H1 (cell line): Measurements from ENCODE around the gene CCL5. TPM values are rescaled to one million over a fixed set of nuclear protein-coding genes. Genes with fewer than 3 reads are reported as not detected.

Experiments used
- CTCF ChIA-PET: fragments of 300-600 bp; sonication (Branson Sonifier 250); formaldehyde crosslinking; loops from one replicate; lab custom pipeline; 2021; ENCODE audit not compliant: partially characterized antibody; lab: Charles Lee
- POLR2A ChIA-PET: fragments of 300-600 bp; sonication (Branson Sonifier 250); formaldehyde crosslinking; loops from one replicate; lab custom pipeline; 2021; ENCODE audit warnings: inconsistent platforms; ENCODE audit not compliant: partially characterized antibody; lab: Charles Lee
- DNase-seq, 2 experiments: peaks; one replicate each; pipeline versions ENCODE4 v3.0.0 to v3.0.0-alpha.2; 2010 to 2022; ENCODE audit warnings: low spot score in 2 of 2, low read depth in 1 of 2, mixed read lengths in 1 of 2
- FAIRE-seq: peaks from 2 replicates; lab custom pipeline; 2011; peaks lifted over from hg19 to GRCh38; lab: Jason Lieb, UNC
- H2AFZ ChIP-seq: 2 replicates; pipeline ENCODE4 v1.8.1; 2012; ENCODE audit warnings: low read length, inconsistent platforms
- H2AK5ac ChIP-seq: 2 replicates; pipeline ENCODE4 v1.6.1; 2013; ENCODE audit warnings: low read depth, low read length
- H2BK120ac ChIP-seq: replicated peaks from 2 replicates; pipeline ENCODE3; 2013; ENCODE audit warnings: low read depth, low read length, inconsistent platforms
- H2BK12ac ChIP-seq: 2 replicates; pipeline ENCODE4 v1.6.1; 2013; ENCODE audit warnings: low read depth, low read length
- H2BK15ac ChIP-seq: 2 replicates; pipeline ENCODE4 v1.6.1; 2013; ENCODE audit warnings: low read length
- H2BK20ac ChIP-seq: 2 replicates; pipeline ENCODE4 v1.6.1; 2013; ENCODE audit warnings: low read length
- H2BK5ac ChIP-seq: 2 replicates; pipeline ENCODE4 v1.6.1; 2013; ENCODE audit warnings: low read depth, low read length
- H3K14ac ChIP-seq: 2 replicates; pipeline ENCODE4 v1.6.1; 2013; ENCODE audit warnings: inconsistent platforms; ENCODE audit not compliant: insufficient read length
- H3K18ac ChIP-seq: 2 replicates; pipeline ENCODE4 v1.6.1; 2013; ENCODE audit warnings: low read length; ENCODE audit errors: extremely low read depth
- H3K23ac ChIP-seq: 2 replicates; pipeline ENCODE4 v1.6.1; 2013; ENCODE audit warnings: inconsistent platforms; ENCODE audit not compliant: insufficient read length
- H3K23me2 ChIP-seq: 2 replicates; pipeline ENCODE4 v1.6.1; 2013; ENCODE audit warnings: low read depth, low read length
- H3K27ac ChIP-seq: 2 replicates; pipeline ENCODE4 v1.6.1; 2011; ENCODE audit warnings: low read depth, low read length, inconsistent platforms
- H3K27me3 ChIP-seq, 4 experiments: replicated peaks in 1 of 4; 1 replicate in 1 of 4; 2 replicates in 3 of 4; pipeline versions ENCODE4 v1.6.1 to v1.8.1; 2011 to 2013; ENCODE audit warnings: low read length in 3 of 4, mild to moderate bottlenecking in 3 of 4, inconsistent platforms in 2 of 4, mixed read lengths in 2 of 4, moderate library complexity in 1 of 4; ENCODE audit not compliant: control insufficient read depth in 3 of 4, insufficient read depth in 3 of 4; ENCODE audit errors: extremely low read depth in 1 of 4
- H3K36me3 ChIP-seq, 4 experiments: 2 replicates each; pipeline versions ENCODE4 v1.6.1 to v1.8.1; 2011 to 2013; ENCODE audit warnings: mild to moderate bottlenecking in 4 of 4, low read length in 3 of 4, moderate library complexity in 2 of 4, control low read depth in 1 of 4, inconsistent platforms in 1 of 4; ENCODE audit not compliant: insufficient read depth in 4 of 4, control insufficient read depth in 2 of 4
- H3K4ac ChIP-seq: replicated peaks from 2 replicates; pipeline ENCODE3; 2013; ENCODE audit warnings: low read length, low read depth, mixed read lengths, inconsistent platforms; ENCODE audit not compliant: insufficient read length
- H3K4me1 ChIP-seq, 4 experiments: replicated peaks in 1 of 4; 1 replicate in 1 of 4; 2 replicates in 3 of 4; pipeline versions ENCODE4 v1.6.1 to v1.8.1; 2011 to 2013; ENCODE audit warnings: low read length in 3 of 4, inconsistent platforms in 2 of 4, mixed read lengths in 1 of 4; ENCODE audit not compliant: insufficient read depth in 4 of 4, control insufficient read depth in 3 of 4
- H3K4me2 ChIP-seq, 2 experiments: 2 replicates each; pipeline versions ENCODE4 v1.6.1 to v1.8.1; 2011 to 2013; ENCODE audit warnings: low read depth in 2 of 2, low read length in 2 of 2, control low read depth in 1 of 2, inconsistent platforms in 1 of 2, mild to moderate bottlenecking in 1 of 2; ENCODE audit not compliant: insufficient read depth in 1 of 2
- H3K4me3 ChIP-seq, 4 experiments: fragments of 200-600, 300-600 bp in 1 of 4; sonication (generic), shearing (Covaris generic), sonication (Bioruptor Twin) in 1 of 4; 2 replicates each; pipeline versions ENCODE4 v1.5.1 to v1.8.1; 2011 to 2016; ENCODE audit warnings: low read length in 4 of 4, low read depth in 3 of 4, control low read depth in 2 of 4, inconsistent platforms in 2 of 4, mild to moderate bottlenecking in 2 of 4, mixed read lengths in 1 of 4, moderate library complexity in 1 of 4; ENCODE audit not compliant: insufficient read depth in 2 of 4; ENCODE audit errors: extremely low read depth in 1 of 4
- H3K56ac ChIP-seq: replicated peaks from 2 replicates; pipeline ENCODE3; 2013; ENCODE audit warnings: low read depth, mild to moderate bottlenecking, mixed read lengths, low read length, inconsistent platforms; ENCODE audit not compliant: insufficient read length
- H3K79me1 ChIP-seq: 2 replicates; pipeline ENCODE4 v1.6.1; 2013; ENCODE audit warnings: low read depth, low read length, control low read depth
- H3K79me2 ChIP-seq, 2 experiments: 2 replicates each; pipeline versions ENCODE4 v1.6.1 to v1.8.1; 2012 to 2013; ENCODE audit warnings: low read length in 2 of 2, mild to moderate bottlenecking in 2 of 2, inconsistent platforms in 1 of 2; ENCODE audit not compliant: insufficient read depth in 2 of 2, control insufficient read depth in 1 of 2
- H3K9ac ChIP-seq, 4 experiments: replicated peaks in 1 of 4; 1 replicate in 1 of 4; 2 replicates in 3 of 4; pipeline versions ENCODE4 v1.6.1 to v1.8.1; 2011 to 2013; ENCODE audit warnings: low read depth in 3 of 4, low read length in 3 of 4, control low read depth in 2 of 4, mild to moderate bottlenecking in 2 of 4, moderate library complexity in 2 of 4, inconsistent platforms in 1 of 4; ENCODE audit errors: extremely low read depth in 1 of 4
- H3K9me3 ChIP-seq, 2 experiments: 2 replicates each; pipeline versions ENCODE4 v1.6.1 to v1.8.1; 2012 to 2013; ENCODE audit warnings: mild to moderate bottlenecking in 2 of 2, moderate library complexity in 2 of 2, control low read depth in 1 of 2, inconsistent platforms in 1 of 2, low read depth in 1 of 2, low read length in 1 of 2, mixed read lengths in 1 of 2; ENCODE audit not compliant: insufficient read depth in 2 of 2
- H4K20me1 ChIP-seq, 2 experiments: replicated peaks in 1 of 2; 2 replicates each; pipeline versions ENCODE3 to v1.8.1; 2011 to 2013; ENCODE audit warnings: inconsistent platforms in 2 of 2, low read length in 2 of 2, mild to moderate bottlenecking in 1 of 2; ENCODE audit not compliant: insufficient read depth in 2 of 2, control insufficient read depth in 1 of 2
- H4K5ac ChIP-seq: 2 replicates; pipeline ENCODE4 v1.6.1; 2013; ENCODE audit warnings: low read length, low read depth, mixed read lengths, inconsistent platforms; ENCODE audit not compliant: insufficient read length
- H4K8ac ChIP-seq: 2 replicates; pipeline ENCODE4 v1.8.0; 2013; ENCODE audit warnings: mild to moderate bottlenecking, moderate library complexity, low read length, inconsistent platforms; ENCODE audit not compliant: insufficient read depth; ENCODE audit errors: extremely low read depth
- H4K91ac ChIP-seq: replicated peaks from 2 replicates; pipeline ENCODE3; 2013; ENCODE audit warnings: low read length, mixed read lengths, inconsistent platforms; ENCODE audit not compliant: insufficient read length
- ATF3 ChIP-seq: IDR thresholded peaks from 2 replicates; pipeline ENCODE4 v1.6.1; 2011; ENCODE audit warnings: low read depth, mild to moderate bottlenecking, low read length; ENCODE audit not compliant: insufficient read depth
- CEBPB ChIP-seq: IDR thresholded peaks from 2 replicates; pipeline ENCODE4 v1.6.1; 2012; ENCODE audit warnings: low read depth, low read length
- CHD1 ChIP-seq: IDR thresholded peaks from 2 replicates; pipeline ENCODE4 v1.6.1; 2012; ENCODE audit warnings: low read depth, low read length, improper control_type of control experiment
- EZH2 ChIP-seq: fragments of 200-600 bp; sonication (generic); IDR thresholded peaks from 2 replicates; pipeline ENCODE4 v1.7.1; 2012; ENCODE audit warnings: low read depth, mild to moderate bottlenecking, moderate library complexity, low read length, inconsistent platforms; ENCODE audit not compliant: severe bottlenecking
- JUND ChIP-seq: IDR thresholded peaks from 2 replicates; pipeline ENCODE4 v1.6.1; 2011; ENCODE audit warnings: mild to moderate bottlenecking, improper control_type of control experiment, low read length
- PHF8 ChIP-seq: fragments of 200-600 bp; sonication (generic); conservative IDR thresholded peaks from 2 replicates; pipeline ENCODE4 v1.7.1; 2012; ENCODE audit warnings: low read depth, mild to moderate bottlenecking, inconsistent platforms, low read length, moderate library complexity
- POLR2A ChIP-seq, 2 experiments: IDR thresholded peaks; 1 replicate in 1 of 2; 2 replicates in 1 of 2; pipeline ENCODE4 v1.6.1; 2011; ENCODE audit warnings: low read depth in 2 of 2, low read length in 2 of 2, mild to moderate bottlenecking in 2 of 2; ENCODE audit errors: control extremely low read depth in 1 of 2
- POLR2AphosphoS5 ChIP-seq: IDR thresholded peaks from 2 replicates; pipeline ENCODE4 v1.6.1; 2011; ENCODE audit warnings: low read depth, low read length
- RBBP5 ChIP-seq: IDR thresholded peaks from 2 replicates; pipeline ENCODE4 v1.7.1; 2012; ENCODE audit warnings: low read depth, mild to moderate bottlenecking, inconsistent platforms, low read length, moderate library complexity, borderline replicate concordance
- SAP30 ChIP-seq: fragments of 300-600 bp; sonication (generic); IDR thresholded peaks from 2 replicates; pipeline ENCODE4 v1.7.1; 2012; ENCODE audit warnings: low read length, moderate library complexity, mild to moderate bottlenecking, inconsistent platforms; ENCODE audit not compliant: insufficient read depth, insufficient replicate concordance
- SIRT6 ChIP-seq: IDR thresholded peaks from one replicate; pipeline ENCODE4 v1.7.1; 2012; ENCODE audit warnings: low read length, inconsistent platforms
- SIX5 ChIP-seq: IDR thresholded peaks from 2 replicates; pipeline ENCODE4 v1.6.1; 2011; ENCODE audit warnings: mild to moderate bottlenecking, low read depth, low read length
- TEAD4 ChIP-seq: IDR thresholded peaks from 2 replicates; pipeline ENCODE4 v1.6.1; 2012; ENCODE audit warnings: low read depth, low read length, inconsistent platforms, mixed read lengths
- WGBS, 2 experiments: shearing (Covaris generic) in 1 of 2; methylation state at CpG; one replicate each; pipeline versions ENCODE4 v1.1.6 to v1.1.7; 2013 to 2015; ENCODE audit warnings: low lambda C conversion rate in 2 of 2, mixed read lengths in 2 of 2, inconsistent platforms in 1 of 2, low coverage in 1 of 2, missing lambda C conversion rate in 1 of 2; ENCODE audit not compliant: insufficient replicate concordance in 2 of 2, insufficient coverage in 1 of 2, insufficient read length in 1 of 2; ENCODE audit errors: extremely low coverage in 1 of 2, missing lambda C conversion rate in 1 of 2; 5-methylcytosine and 5-hydroxymethylcytosine counted together
- polyA plus RNA-seq, 7 experiments: library from polyadenylated mRNA; depleted of rRNA in 3 of 7; stranded (reverse) in 5 of 7; unstranded in 2 of 7; fragments of >200 nt in 5 of 7; fragments of 200-250 nt in 2 of 7; gene quantifications; 1 replicate in 5 of 7; 2 replicates in 1 of 7; 4 replicates in 1 of 7; pipeline versions ENCODE4 v1.2.1 to v1.2.3, GENCODE V29; 2011 to 2013; ENCODE audit warnings: missing spikeins in 2 of 7, mixed read lengths in 2 of 7
- total RNA-seq: library from RNA; stranded (reverse); fragmentation: NEBNext Ultra II Directional; extraction: Animal tissue kit (Norgen Biotek cat#: 25700); gene quantifications from 2 replicates; pipeline ENCODE4 v1.2.1, GENCODE V29; 2021

The CCL5 gene
- total and polyA plus RNA-seq, 2 of the 8 experiments (the other 6 are each of a cell fraction or from before 2014, with no cell fraction given) = not detected

GRCh38 chr17:35878361-35878760 is 1.8 kb downstream of the CCL5 start:
- Histone ChIP-seq H3K36me3 (no peaks in the 10 kb centered on the region), H3K18ac (no peak overlapping the region), H3K79me1 (no peaks in the 10 kb centered on the region), H4K20me1 (no peaks in the 10 kb centered on the region), H3K79me2 (no peaks in the 10 kb centered on the region), H2BK120ac (no peak overlapping the region), H2BK15ac (no peak overlapping the region), H3K14ac (no peak overlapping the region), H2BK20ac (no peak overlapping the region), H3K27ac (no peak overlapping the region), H3K23me2 (no peaks in the 10 kb centered on the region), H2BK12ac (no peak overlapping the region), H4K8ac (no peak overlapping the region), H3K9ac (no peak overlapping the region), H4K91ac (no peak overlapping the region), H3K4me3 (no peak overlapping the region), H3K27me3 (no peaks in the 10 kb centered on the region), H3K9me3 (no peaks in the 10 kb centered on the region), H2AFZ (no peak overlapping the region), H3K4me1 (no peaks in the 10 kb centered on the region), H3K56ac (no peak overlapping the region), H3K4me2 (no peak overlapping the region), H4K5ac (no peak overlapping the region), H3K4ac (no peak overlapping the region), H3K23ac (no peak overlapping the region), H2AK5ac (no peak overlapping the region), H2BK5ac (no peak overlapping the region)
- TF ChIP-seq POLR2AphosphoS5 = no peak
- TF ChIP-seq SIX5 = no peak
- no peak for TF ChIP-seq ATF3
- TF ChIP-seq EZH2 = no peak
- no peak for TF ChIP-seq CEBPB
- TF ChIP-seq SAP30 = no peak
- no peak for TF ChIP-seq POLR2A (IDR thresholded peaks at IDR 0.05; ENCODE audit: control extremely low read depth in 1 of 2, low read depth in 2 of 2, low read length in 2 of 2)
- no peak for TF ChIP-seq RBBP5
- TF ChIP-seq SIRT6 = no peak
- no peak for TF ChIP-seq CHD1
- no peak for TF ChIP-seq PHF8
- no peak for TF ChIP-seq TEAD4
- TF ChIP-seq JUND = no peak
- DNase-seq = no peak
- POLR2A ChIA-PET = no interaction called here
- 89% methylated on average over 4 of the region's 4 CpGs; no CpG with 5 or more reads in 1 of the 2 experiments for WGBS, 2 experiments
- CTCF ChIA-PET = no interaction called here
- no peak for FAIRE-seq
